K562 (cell line): ENCODE data around the gene ABHD16B.

Experiments
- ATF1 ChIP-seq, 2 experiments: fragments of 450-650 bp in 1 of 2; IDR thresholded peaks; 2 replicates each; pipeline ENCODE4 v1.6.1; 2016; ENCODE audit warnings: missing compliant biosample characterization in 1 of 2, missing genetic modification characterization in 1 of 2
- KHSRP ChIP-seq: fragments of 450-650 bp; IDR thresholded peaks from 2 replicates; pipeline ENCODE4 v1.6.1; 2017
- POLR2AphosphoS5 ChIP-seq: IDR thresholded peaks from 2 replicates; pipeline ENCODE4 v1.6.1; 2011; ENCODE audit warnings: mild to moderate bottlenecking, low read depth, low read length, moderate library complexity; ENCODE audit not compliant: control insufficient read depth, insufficient read depth
- TF ChIP-seq, protein P1 (sequence below): IDR thresholded peaks from 3 replicates; pipeline ENCODE4 v1.6.1; 2011; ENCODE audit warnings: borderline replicate concordance, mild to moderate bottlenecking; ENCODE audit not compliant: insufficient read length, insufficient read depth
- TF ChIP-seq, protein P2 (sequence below), 3 experiments: IDR thresholded peaks in 2 of 3; conservative IDR thresholded peaks in 1 of 3; 2 replicates each; pipeline ENCODE4 v1.5.1; 2011 to 2012; ENCODE audit warnings: low read length in 3 of 3, mild to moderate bottlenecking in 3 of 3, control low read depth in 2 of 3, improper control_type of control experiment in 1 of 3, inconsistent platforms in 1 of 3, low read depth in 1 of 3, mixed read lengths in 1 of 3, moderate library complexity in 1 of 3; ENCODE audit not compliant: insufficient read depth in 2 of 3
- TF ChIP-seq, protein P3 (sequence below): fragments of 450-650 bp; IDR thresholded peaks from 2 replicates; pipeline ENCODE4 v1.6.1; 2016; ENCODE audit warnings: borderline replicate concordance

DNA sequence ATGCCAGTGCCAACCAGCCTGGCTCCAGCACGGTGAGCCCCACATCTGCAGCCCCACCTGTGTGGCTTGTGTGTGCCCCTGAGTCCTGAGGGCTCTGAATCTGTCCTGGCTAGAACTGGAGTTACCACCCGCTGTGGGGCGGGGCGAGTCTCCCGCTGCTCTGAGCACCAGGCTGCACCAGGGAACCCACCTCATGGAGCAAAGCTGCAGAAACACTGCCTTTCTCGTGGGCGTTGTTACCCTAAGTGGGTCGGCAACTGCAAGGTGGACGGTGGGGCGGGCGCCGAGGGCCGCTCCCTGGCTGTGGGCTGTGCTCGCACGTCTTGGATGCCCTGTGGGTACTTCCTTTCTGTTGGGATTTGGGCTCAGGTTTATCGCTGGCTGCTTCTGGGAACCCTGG, 17.5 kb upstream of the ABHD16B start:
- TF ChIP-seq KHSRP (no peak), POLR2AphosphoS5 (no peak), ATF1 (CRISPR knock-in tag; IDR thresholded peaks at IDR 0.05) (no peak), ATF1 (tag; IDR thresholded peaks at IDR 0.05) (no peak)
- TF ChIP-seq, protein P1, sequence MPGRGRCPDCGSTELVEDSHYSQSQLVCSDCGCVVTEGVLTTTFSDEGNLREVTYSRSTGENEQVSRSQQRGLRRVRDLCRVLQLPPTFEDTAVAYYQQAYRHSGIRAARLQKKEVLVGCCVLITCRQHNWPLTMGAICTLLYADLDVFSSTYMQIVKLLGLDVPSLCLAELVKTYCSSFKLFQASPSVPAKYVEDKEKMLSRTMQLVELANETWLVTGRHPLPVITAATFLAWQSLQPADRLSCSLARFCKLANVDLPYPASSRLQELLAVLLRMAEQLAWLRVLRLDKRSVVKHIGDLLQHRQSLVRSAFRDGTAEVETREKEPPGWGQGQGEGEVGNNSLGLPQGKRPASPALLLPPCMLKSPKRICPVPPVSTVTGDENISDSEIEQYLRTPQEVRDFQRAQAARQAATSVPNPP: no peak
- TF ChIP-seq, protein P2, sequence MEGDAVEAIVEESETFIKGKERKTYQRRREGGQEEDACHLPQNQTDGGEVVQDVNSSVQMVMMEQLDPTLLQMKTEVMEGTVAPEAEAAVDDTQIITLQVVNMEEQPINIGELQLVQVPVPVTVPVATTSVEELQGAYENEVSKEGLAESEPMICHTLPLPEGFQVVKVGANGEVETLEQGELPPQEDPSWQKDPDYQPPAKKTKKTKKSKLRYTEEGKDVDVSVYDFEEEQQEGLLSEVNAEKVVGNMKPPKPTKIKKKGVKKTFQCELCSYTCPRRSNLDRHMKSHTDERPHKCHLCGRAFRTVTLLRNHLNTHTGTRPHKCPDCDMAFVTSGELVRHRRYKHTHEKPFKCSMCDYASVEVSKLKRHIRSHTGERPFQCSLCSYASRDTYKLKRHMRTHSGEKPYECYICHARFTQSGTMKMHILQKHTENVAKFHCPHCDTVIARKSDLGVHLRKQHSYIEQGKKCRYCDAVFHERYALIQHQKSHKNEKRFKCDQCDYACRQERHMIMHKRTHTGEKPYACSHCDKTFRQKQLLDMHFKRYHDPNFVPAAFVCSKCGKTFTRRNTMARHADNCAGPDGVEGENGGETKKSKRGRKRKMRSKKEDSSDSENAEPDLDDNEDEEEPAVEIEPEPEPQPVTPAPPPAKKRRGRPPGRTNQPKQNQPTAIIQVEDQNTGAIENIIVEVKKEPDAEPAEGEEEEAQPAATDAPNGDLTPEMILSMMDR (IDR thresholded peaks at IDR 0.05 in 2 of 3, conservative IDR thresholded peaks at IDR 0.05 in 1 of 3; ENCODE audit: insufficient read depth in 2 of 3, low read depth in 1 of 3, low read length in 3 of 3): no peak
- TF ChIP-seq, protein P3, sequence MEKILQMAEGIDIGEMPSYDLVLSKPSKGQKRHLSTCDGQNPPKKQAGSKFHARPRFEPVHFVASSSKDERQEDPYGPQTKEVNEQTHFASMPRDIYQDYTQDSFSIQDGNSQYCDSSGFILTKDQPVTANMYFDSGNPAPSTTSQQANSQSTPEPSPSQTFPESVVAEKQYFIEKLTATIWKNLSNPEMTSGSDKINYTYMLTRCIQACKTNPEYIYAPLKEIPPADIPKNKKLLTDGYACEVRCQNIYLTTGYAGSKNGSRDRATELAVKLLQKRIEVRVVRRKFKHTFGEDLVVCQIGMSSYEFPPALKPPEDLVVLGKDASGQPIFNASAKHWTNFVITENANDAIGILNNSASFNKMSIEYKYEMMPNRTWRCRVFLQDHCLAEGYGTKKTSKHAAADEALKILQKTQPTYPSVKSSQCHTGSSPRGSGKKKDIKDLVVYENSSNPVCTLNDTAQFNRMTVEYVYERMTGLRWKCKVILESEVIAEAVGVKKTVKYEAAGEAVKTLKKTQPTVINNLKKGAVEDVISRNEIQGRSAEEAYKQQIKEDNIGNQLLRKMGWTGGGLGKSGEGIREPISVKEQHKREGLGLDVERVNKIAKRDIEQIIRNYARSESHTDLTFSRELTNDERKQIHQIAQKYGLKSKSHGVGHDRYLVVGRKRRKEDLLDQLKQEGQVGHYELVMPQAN: no peak
